Spleen (tissue), 7 donors: ENCODE results near the gene LRPPRC.
"Not testable (repeated sequence)": the region's sequence is repeated elsewhere in the genome, so short reads cannot be mapped to it uniquely, and the experiment has no call there.

Experiments used
- POLR2A ChIP-seq, 3 donors: fragments of 450-650 bp; IDR thresholded peaks; one replicate each; pipeline ENCODE4 v1.5.1; 2017; ENCODE audit warnings: antibody characterized with exemption in 3 of 3, mild to moderate bottlenecking in 1 of 3
- POLR2AphosphoS5 ChIP-seq, 3 donors: sonication (generic); formaldehyde crosslinking; IDR thresholded peaks; one replicate each; pipeline ENCODE4 v1.5.1; 2017; ENCODE audit warnings: antibody characterized with exemption in 3 of 3
- TF ChIP-seq, protein P1 (sequence below), 11 experiments: fragments of 200-600 bp in 7 of 11; fragments of 450-650 bp in 4 of 11; sonication (generic) in 4 of 11; IDR thresholded peaks in 8 of 11; conservative IDR thresholded peaks in 3 of 11; 1 replicate in 7 of 11; 2 replicates in 4 of 11; pipeline versions ENCODE4 v1.4.0 to v1.8.0; 2016 to 2021; ENCODE audit warnings: antibody characterized with exemption in 11 of 11, inconsistent platforms in 4 of 11, mild to moderate bottlenecking in 1 of 11
- donor health status: DM: no; HTN: no; CAD: no; lungs with moderate emphysema.
- donor health status: DM: no; HTN: no; CAD: no.
- donor health status: DM: no; HTN: no; CAD: no.

- TF ChIP-seq, protein P1, sequence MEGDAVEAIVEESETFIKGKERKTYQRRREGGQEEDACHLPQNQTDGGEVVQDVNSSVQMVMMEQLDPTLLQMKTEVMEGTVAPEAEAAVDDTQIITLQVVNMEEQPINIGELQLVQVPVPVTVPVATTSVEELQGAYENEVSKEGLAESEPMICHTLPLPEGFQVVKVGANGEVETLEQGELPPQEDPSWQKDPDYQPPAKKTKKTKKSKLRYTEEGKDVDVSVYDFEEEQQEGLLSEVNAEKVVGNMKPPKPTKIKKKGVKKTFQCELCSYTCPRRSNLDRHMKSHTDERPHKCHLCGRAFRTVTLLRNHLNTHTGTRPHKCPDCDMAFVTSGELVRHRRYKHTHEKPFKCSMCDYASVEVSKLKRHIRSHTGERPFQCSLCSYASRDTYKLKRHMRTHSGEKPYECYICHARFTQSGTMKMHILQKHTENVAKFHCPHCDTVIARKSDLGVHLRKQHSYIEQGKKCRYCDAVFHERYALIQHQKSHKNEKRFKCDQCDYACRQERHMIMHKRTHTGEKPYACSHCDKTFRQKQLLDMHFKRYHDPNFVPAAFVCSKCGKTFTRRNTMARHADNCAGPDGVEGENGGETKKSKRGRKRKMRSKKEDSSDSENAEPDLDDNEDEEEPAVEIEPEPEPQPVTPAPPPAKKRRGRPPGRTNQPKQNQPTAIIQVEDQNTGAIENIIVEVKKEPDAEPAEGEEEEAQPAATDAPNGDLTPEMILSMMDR (IDR thresholded peaks at IDR 0.05 in 8 of 11, conservative IDR thresholded peaks at IDR 0.05 in 3 of 11), result not testable (repeated sequence)
- not testable (repeated sequence) for TF ChIP-seq POLR2AphosphoS5, POLR2A (IDR thresholded peaks at IDR 0.05)
Measured at GRCh38 chr2:44027076-44027475, 31.3 kb upstream of the LRPPRC start.
